Activated T-helper 17 cell treated with anti-CD3 and anti-CD28 coated beads, Interleukin-2, amount 50 U/mL, for 72 hours (primary cell): ENCODE data around the gene MST1R. TPM values are rescaled to one million over a fixed set of nuclear protein-coding genes. Genes with fewer than 3 reads are reported as not detected.
A peak's percentile ranks its signal among the peaks of the same experiment; 100 is the strongest.

Source experiments
- ATAC-seq: fragments of 150-1000 bp; cut with Tn5 transposase; replicated peaks from 2 replicates; pipeline ENCODE4 v1.10.0; 2021; ENCODE audit warnings: mild to moderate bottlenecking, moderate library complexity
- H3K27ac Mint-ChIP-seq: one replicate; pipeline ENCODE4 v1.8.0; 2022; ENCODE audit warnings: mixed read lengths
- H3K27me3 Mint-ChIP-seq: one replicate; pipeline ENCODE4 v1.8.0; 2022; ENCODE audit warnings: mixed read lengths
- H3K36me3 Mint-ChIP-seq: one replicate; pipeline ENCODE4 v1.8.0; 2022; ENCODE audit warnings: low read depth, mild to moderate bottlenecking, mixed read lengths
- H3K4me1 Mint-ChIP-seq: one replicate; pipeline ENCODE4 v1.8.0; 2022; ENCODE audit warnings: mixed read lengths
- H3K4me3 Mint-ChIP-seq: one replicate; pipeline ENCODE4 v1.8.0; 2022; ENCODE audit warnings: mild to moderate bottlenecking, mixed read lengths
- H3K9me3 Mint-ChIP-seq: one replicate; pipeline ENCODE4 v1.8.0; 2022; ENCODE audit warnings: mixed read lengths
- total RNA-seq, 2 donors: library from RNA; stranded (reverse); gene quantifications; one replicate each; pipeline ENCODE4 v1.2.3, GENCODE V29; 2022

The MST1R gene
- total RNA-seq, 2 donors from 2014 or later, result 0.74 to 0.84 TPM

DNA sequence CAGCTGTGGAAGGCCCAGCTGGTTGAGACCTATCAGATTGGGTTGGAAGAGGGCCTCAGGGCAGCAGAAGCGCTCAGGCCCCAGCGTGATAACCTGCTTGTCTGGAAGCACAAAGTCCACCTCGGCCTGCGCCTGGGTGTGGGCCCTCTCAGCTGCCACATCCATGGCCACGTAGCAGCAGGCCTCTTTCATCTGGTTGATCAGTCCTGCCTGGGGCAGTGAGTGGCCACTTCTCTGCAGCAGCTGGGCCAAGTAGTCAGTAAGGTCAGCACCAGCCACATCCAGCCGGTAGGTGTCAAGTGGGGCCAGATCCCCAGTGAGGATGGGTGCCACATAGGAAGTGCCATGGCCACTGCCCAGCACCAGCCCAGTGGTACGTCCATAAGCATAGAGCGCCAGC, 30.1 kb downstream of the MST1R start:
- H3K4me1 Mint-ChIP-seq, result no peaks in the 10 kb centered on the region
- H3K9me3 Mint-ChIP-seq, result no peaks in the 10 kb centered on the region
- no peak overlapping the region for H3K4me3 Mint-ChIP-seq
- H3K27ac Mint-ChIP-seq, result no peak overlapping the region
- ATAC-seq, result no peak
- no peaks in the 10 kb centered on the region for H3K36me3 Mint-ChIP-seq
- no peaks in the 10 kb centered on the region for H3K27me3 Mint-ChIP-seq

- H3K4me1 Mint-ChIP-seq, result no peaks in the 10 kb centered on the region
- peaks cover 4% of the 10 kb centered on the region for H3K27me3 Mint-ChIP-seq
- ATAC-seq, result peak; percentile 45
- H3K4me3 Mint-ChIP-seq, result no peak overlapping the region
- no peak overlapping the region for H3K27ac Mint-ChIP-seq
- H3K9me3 Mint-ChIP-seq, result no peaks in the 10 kb centered on the region
- H3K36me3 Mint-ChIP-seq, result no peaks in the 10 kb centered on the region
Observed at GRCh38 chr3:49872801-49873281, 30.8 kb downstream of the MST1R start.

GRCh38 chr3:49871531-49872153, 32.0 kb downstream of the MST1R start:
- Mint-ChIP-seq H3K9me3 (no peaks in the 10 kb centered on the region), H3K4me1 (no peaks in the 10 kb centered on the region), H3K36me3 (no peaks in the 10 kb centered on the region), H3K4me3 (no peak overlapping the region), H3K27me3 (peaks cover 13% of the 10 kb centered on the region), H3K27ac (peak overlapping the region; percentile 10)
- ATAC-seq, result no peak

- Mint-ChIP-seq H3K4me3 (peak within 1 kb of the TSS; percentile 35), H3K27me3 (peaks cover 13% of the 10 kb centered on the region)
- peak; percentile 49 for ATAC-seq
Observed at GRCh38 chr3:49869525-49870126, 34.0 kb downstream of the MST1R start, which contains the start of gene CAMKV. CAMKV (minus strand) TSS chr3:49869906; CDS start chr3:49862388, 7,518 bp downstream.

GRCh38 chr3:49868862-49869466, 34.7 kb downstream of the MST1R start:
- H3K36me3 Mint-ChIP-seq, result no peaks in the 10 kb centered on the region
- no peak for ATAC-seq
- H3K4me3 Mint-ChIP-seq, result peak overlapping the region; percentile 35
- no peak overlapping the region for H3K27ac Mint-ChIP-seq
- peaks cover 13% of the 10 kb centered on the region for H3K27me3 Mint-ChIP-seq
- H3K4me1 Mint-ChIP-seq, result no peaks in the 10 kb centered on the region
- no peaks in the 10 kb centered on the region for H3K9me3 Mint-ChIP-seq

More at GRCh38 chr3:49869525-49870126, 34.0 kb downstream of the MST1R start, which contains the start of gene CAMKV:
- Mint-ChIP-seq H3K27ac (no peak within 1 kb of the TSS), H3K36me3 (no peaks in the 10 kb centered on the region), H3K9me3 (no peaks in the 10 kb centered on the region), H3K4me1 (no peaks in the 10 kb centered on the region)

GRCh38 chr3:49867871-49868321, 35.8 kb downstream of the MST1R start:
- H3K4me1 Mint-ChIP-seq, result no peaks in the 10 kb centered on the region
- H3K36me3 Mint-ChIP-seq, result no peaks in the 10 kb centered on the region
- no peak overlapping the region for H3K27ac Mint-ChIP-seq
- ATAC-seq, result no peak
- H3K27me3 Mint-ChIP-seq, result peaks cover 19% of the 10 kb centered on the region
- H3K9me3 Mint-ChIP-seq, result no peaks in the 10 kb centered on the region
- H3K4me3 Mint-ChIP-seq, result peak overlapping the region; percentile 35

GRCh38 chr3:49867400-49867799, 36.3 kb downstream of the MST1R start:
- Mint-ChIP-seq H3K9me3 (no peaks in the 10 kb centered on the region), H3K27me3 (peaks cover 22% of the 10 kb centered on the region), H3K27ac (no peak overlapping the region), H3K4me3 (no peak overlapping the region), H3K36me3 (no peaks in the 10 kb centered on the region), H3K4me1 (no peaks in the 10 kb centered on the region)
- no peak for ATAC-seq

DNA sequence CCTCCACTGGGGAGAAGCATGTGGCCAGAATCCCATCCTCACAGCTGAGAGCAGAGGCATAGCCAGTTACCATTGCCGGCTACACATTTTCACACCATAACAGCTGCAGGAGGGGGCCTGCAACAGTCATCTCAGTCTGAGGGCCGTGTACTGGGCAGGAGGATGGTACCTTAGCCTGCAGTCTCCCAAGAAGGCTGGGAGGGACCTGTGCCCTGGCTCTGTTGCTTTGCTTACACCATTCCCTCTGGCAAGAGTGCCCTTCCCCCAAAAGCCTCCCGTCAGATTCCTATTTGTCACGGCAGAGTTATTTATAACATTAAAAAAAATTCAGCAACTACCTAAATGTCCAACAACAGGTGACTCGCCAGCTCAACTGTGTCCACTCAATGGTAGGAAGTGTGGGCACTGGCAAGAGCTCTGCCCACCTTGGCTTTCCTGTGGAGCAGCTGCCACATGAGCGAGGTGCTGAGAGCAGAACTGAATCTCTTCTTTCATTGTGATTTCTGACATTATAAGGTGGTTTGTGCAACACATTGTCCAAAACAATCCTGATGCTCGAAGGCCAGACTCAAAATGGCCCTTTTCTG, 38.4 kb downstream of the MST1R start:
- Mint-ChIP-seq H3K27ac (no peak overlapping the region), H3K4me1 (no peaks in the 10 kb centered on the region), H3K9me3 (no peaks in the 10 kb centered on the region), H3K36me3 (no peaks in the 10 kb centered on the region), H3K4me3 (no peak overlapping the region), H3K27me3 (peaks cover 22% of the 10 kb centered on the region)
- no peak for ATAC-seq

- no peaks in the 10 kb centered on the region for H3K4me1 Mint-ChIP-seq
- H3K9me3 Mint-ChIP-seq, result no peaks in the 10 kb centered on the region
- no peak overlapping the region for H3K27ac Mint-ChIP-seq
- ATAC-seq, result no peak
- no peaks in the 10 kb centered on the region for H3K36me3 Mint-ChIP-seq
- H3K27me3 Mint-ChIP-seq, result peaks cover 22% of the 10 kb centered on the region
- H3K4me3 Mint-ChIP-seq, result no peak overlapping the region
Observed at GRCh38 chr3:49864505-49864904, 39.2 kb downstream of the MST1R start.

DNA sequence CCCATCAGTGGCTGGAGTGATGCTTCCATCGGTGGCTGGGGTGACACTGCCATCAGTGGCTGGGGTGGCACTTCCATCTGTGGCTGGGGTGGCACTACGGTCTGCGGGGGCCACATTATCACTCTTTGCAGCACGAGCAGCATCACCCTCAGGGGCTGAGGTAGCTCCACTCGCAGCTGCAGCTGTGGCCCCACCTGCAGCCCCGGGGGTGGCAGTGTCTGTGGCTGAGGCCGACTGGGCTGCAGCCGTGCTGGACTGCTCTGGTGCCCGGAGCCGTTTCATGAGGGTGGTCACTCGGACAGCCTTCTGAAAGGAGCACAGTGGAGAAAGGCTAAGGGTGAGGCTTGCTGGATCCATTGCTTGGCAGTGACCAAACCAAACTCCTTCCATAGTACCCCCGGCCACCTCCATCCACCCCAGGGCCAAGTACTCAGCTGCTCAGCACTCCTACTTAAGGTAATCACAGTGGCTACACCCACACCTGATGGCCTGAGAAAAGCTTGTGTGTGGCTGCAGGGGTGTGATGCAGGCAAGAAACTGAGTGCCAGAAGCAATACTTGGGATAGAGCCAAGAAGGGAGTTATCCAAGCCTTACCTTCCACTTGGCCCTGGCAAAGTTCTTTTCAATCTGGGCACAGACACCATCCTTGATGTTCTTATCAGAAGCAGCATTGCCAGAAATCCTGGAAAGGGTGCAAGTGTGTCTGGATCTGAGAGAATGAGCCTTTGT, 43.9 kb downstream of the MST1R start:
- Mint-ChIP-seq H3K9me3 (no peaks in the 10 kb centered on the region), H3K4me1 (no peaks in the 10 kb centered on the region), H3K36me3 (no peaks in the 10 kb centered on the region), H3K27me3 (peaks cover 9% of the 10 kb centered on the region), H3K4me3 (no peak overlapping the region), H3K27ac (no peak overlapping the region)
- ATAC-seq, result no peak

GRCh38 chr3:49856181-49857005, 47.3 kb downstream of the MST1R start, which contains the start of gene TRAIP:
TRAIP (minus strand) TSS chr3:49856564; CDS start chr3:49856453, 111 bp downstream.
- H3K27ac Mint-ChIP-seq, result peak within 1 kb of the TSS; percentile 87
- H3K4me3 Mint-ChIP-seq, result peak within 1 kb of the TSS; percentile 96
- H3K36me3 Mint-ChIP-seq, result no peaks in the 10 kb centered on the region
- ATAC-seq, result peak; percentile 100
- no peaks in the 10 kb centered on the region for H3K4me1 Mint-ChIP-seq
- no peaks in the 10 kb centered on the region for H3K27me3 Mint-ChIP-seq
- H3K9me3 Mint-ChIP-seq, result no peaks in the 10 kb centered on the region

- Mint-ChIP-seq H3K4me3 (peak overlapping the region; percentile 96), H3K27me3 (no peaks in the 10 kb centered on the region), H3K36me3 (no peaks in the 10 kb centered on the region), H3K4me1 (no peaks in the 10 kb centered on the region), H3K9me3 (no peaks in the 10 kb centered on the region), H3K27ac (peak overlapping the region; percentile 87)
- no peak for ATAC-seq
Observed at GRCh38 chr3:49855662-49856061, 48.0 kb downstream of the MST1R start.

DNA sequence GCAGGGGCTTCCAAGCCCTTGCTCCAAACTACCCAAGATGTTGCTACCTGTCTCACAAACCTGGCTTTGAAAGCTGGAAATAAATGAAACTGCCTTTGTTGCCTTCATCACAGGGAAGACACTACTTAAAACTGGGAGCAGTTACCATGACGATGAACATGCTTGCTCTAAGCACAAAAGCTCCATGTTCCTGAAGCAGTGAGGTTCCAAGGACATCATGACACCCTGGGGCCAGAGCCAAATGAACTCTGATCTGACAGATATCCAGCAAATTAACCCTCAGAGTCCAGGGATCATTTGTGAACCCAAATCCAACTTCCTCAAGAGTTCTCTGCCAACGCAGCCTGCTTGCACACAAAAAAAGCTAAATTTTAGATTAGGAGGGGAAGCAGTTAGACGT, 58.0 kb downstream of the MST1R start:
- H3K9me3 Mint-ChIP-seq, result no peaks in the 10 kb centered on the region

More for the DNA sequence above, 58.0 kb downstream of the MST1R start:
- Mint-ChIP-seq H3K4me1 (no peaks in the 10 kb centered on the region), H3K27ac (no peak overlapping the region), H3K27me3 (no peaks in the 10 kb centered on the region), H3K4me3 (no peak overlapping the region), H3K36me3 (peaks cover 5% of the 10 kb centered on the region)
- no peak for ATAC-seq
